ENCODE measurements around the gene WNT3. TPM values are rescaled to one million over a fixed set of nuclear protein-coding genes. Genes with fewer than 3 reads are reported as not detected.

WNT3 gene
- total and polyA plus RNA-seq, 2 of the 8 experiments (the other 6 are each of a cell fraction or from before 2014, with no cell fraction given) = 0.56 to 2.0 TPM

- FAIRE-seq (no peak), DNase-seq (ENCODE audit: low read depth in 1 of 2, low spot score in 2 of 2) (no peak)
- Histone ChIP-seq H3K9me3 (ENCODE audit: insufficient read depth in 2 of 2, low read depth in 1 of 2, low read length in 1 of 2) (no peaks in the 10 kb centered on the region), H3K79me2 (ENCODE audit: control insufficient read depth in 1 of 2, insufficient read depth in 2 of 2, low read length in 2 of 2) (no peaks in the 10 kb centered on the region), H2BK20ac (ENCODE audit: low read length) (peak overlapping the region; percentile 92; the same call in 1 of the 2 replicates), H3K4me3 (ENCODE audit: extremely low read depth in 1 of 4, insufficient read depth in 2 of 4, low read depth in 3 of 4, low read length in 4 of 4) (peak overlapping the region in 1 of 4 experiments; percentile 61; a peak in 3 of 8 replicates), H3K23me2 (ENCODE audit: low read depth, low read length) (peaks cover 23% of the 10 kb centered on the region; the same call in 1 of the 2 replicates), H3K4me1 (replicated peaks in 1 of 4; ENCODE audit: control insufficient read depth in 3 of 4, insufficient read depth in 4 of 4, low read length in 3 of 4) (peaks cover 0 to 36% (median 30%) of the 10 kb centered on the region in 4 experiments; a peak in 6 of 7 replicates), H2AFZ (ENCODE audit: low read length) (no peak overlapping the region), H3K56ac (replicated peaks; ENCODE audit: insufficient read length, low read depth, low read length) (no peak overlapping the region), H3K4me2 (ENCODE audit: insufficient read depth in 1 of 2, low read depth in 2 of 2, low read length in 2 of 2) (peak overlapping the region; percentile 92 to 96), H3K36me3 (ENCODE audit: control insufficient read depth in 2 of 4, insufficient read depth in 4 of 4, low read length in 3 of 4) (no peaks in the 10 kb centered on the region), H2BK5ac (ENCODE audit: low read depth, low read length) (peak overlapping the region; percentile 97; the same call in 1 of the 2 replicates), H3K4ac (replicated peaks; ENCODE audit: insufficient read length, low read depth, low read length) (peak overlapping the region; percentile 61), H3K18ac (ENCODE audit: extremely low read depth, low read length) (peak overlapping the region; percentile 93), H2BK15ac (ENCODE audit: low read length) (peak overlapping the region; percentile 99; the same call in 1 of the 2 replicates), H3K27ac (ENCODE audit: low read depth, low read length) (no peak overlapping the region), H3K14ac (ENCODE audit: insufficient read length) (no peak overlapping the region), H4K20me1 (replicated peaks in 1 of 2; ENCODE audit: control insufficient read depth in 1 of 2, insufficient read depth in 2 of 2, low read length in 2 of 2) (peaks cover 0 to 2% of the 10 kb centered on the region in 2 experiments), H3K27me3 (replicated peaks in 1 of 4; ENCODE audit: control insufficient read depth in 3 of 4, extremely low read depth in 1 of 4, insufficient read depth in 3 of 4, low read length in 3 of 4) (peaks cover 37 to 74% (median 65%) of the 10 kb centered on the region in 4 experiments), H2BK120ac (replicated peaks; ENCODE audit: low read depth, low read length) (peak overlapping the region; percentile 41), H4K91ac (replicated peaks; ENCODE audit: insufficient read length, low read length) (peak overlapping the region; percentile 92), H2BK12ac (ENCODE audit: low read depth, low read length) (peak overlapping the region; percentile 96; the same call in 1 of the 2 replicates), H4K5ac (ENCODE audit: insufficient read length, low read depth, low read length) (no peak overlapping the region), H2AK5ac (ENCODE audit: low read depth, low read length) (peak overlapping the region; percentile 66; the same call in 1 of the 2 replicates), H3K9ac (replicated peaks in 1 of 4; ENCODE audit: extremely low read depth in 1 of 4, low read depth in 3 of 4, low read length in 3 of 4) (no peak overlapping the region), H3K79me1 (ENCODE audit: low read depth, low read length) (no peaks in the 10 kb centered on the region; the same call in 1 of the 2 replicates), H4K8ac (ENCODE audit: extremely low read depth, insufficient read depth, low read length) (no peak overlapping the region), H3K23ac (ENCODE audit: insufficient read length) (no peak overlapping the region)
- WGBS, 2 experiments (ENCODE audit: extremely low coverage in 1 of 2, insufficient coverage in 1 of 2, insufficient read length in 1 of 2, insufficient replicate concordance in 2 of 2, low coverage in 1 of 2, low lambda C conversion rate in 2 of 2, missing lambda C conversion rate in 1 of 2) = 36% methylated on average over 13 of the region's 13 CpGs; no CpG with 5 or more reads in 1 of the 2 experiments
- ChIA-PET CTCF (ENCODE audit: partially characterized antibody) (interaction anchor here (0.8 to 2.9 kb wide), 10 partner anchors 8 to 55 kb away, joined by 3 to 14 read pairs (median 6); no protein-coding TSS in a partner anchor), POLR2A (ENCODE audit: partially characterized antibody) (interaction anchor here (0.7 to 1.7 kb wide), 7 partner anchors 11 to 48 kb away, joined by 3 to 7 read pairs (median 3); no protein-coding TSS in a partner anchor)
- TF ChIP-seq, protein P1, sequence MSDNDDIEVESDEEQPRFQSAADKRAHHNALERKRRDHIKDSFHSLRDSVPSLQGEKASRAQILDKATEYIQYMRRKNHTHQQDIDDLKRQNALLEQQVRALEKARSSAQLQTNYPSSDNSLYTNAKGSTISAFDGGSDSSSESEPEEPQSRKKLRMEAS (IDR thresholded peaks at IDR 0.05) = 0 out of 2 replicates have a peak, but pooled peaks have one; percentile 6
- no peak for TF ChIP-seq ATF3 (IDR thresholded peaks at IDR 0.05; ENCODE audit: insufficient read depth, low read depth, low read length)
Measured at GRCh38 chr17:46820592-46821450, 2.3 kb upstream of the WNT3 start.

Measured in H1 (cell line).